Fibroblast of skin of left biceps (primary cell): ENCODE results near the gene PCOLCE2.

Experiments used
- DNase-seq, 2 experiments: peaks; one replicate each; pipeline ENCODE4 v3.0.0-alpha.2; 2013; ENCODE audit warnings: low read depth in 2 of 2

PCOLCE2 gene

GRCh38 chr3:142888481-142889211 is at the start of gene PCOLCE2:
TSS of gene PCOLCE2 (minus strand) at chr3:142889083. CDS start at chr3:142888896, 187 bp downstream.
- no peak for DNase-seq

GRCh38 chr3:142935963-142936362 is 47.1 kb upstream of the PCOLCE2 start:
- DNase-seq = no peak

- DNase-seq = no peak
Observed at GRCh38 chr3:142934887-142935269, 46.0 kb upstream of the PCOLCE2 start.

GRCh38 chr3:142934128-142934886 is 45.4 kb upstream of the PCOLCE2 start:
- no peak for DNase-seq

- no peak for DNase-seq
Observed at GRCh38 chr3:142931222-142931621, 42.3 kb upstream of the PCOLCE2 start.

- no peak for DNase-seq
Observed at GRCh38 chr3:142930463-142930862, 41.6 kb upstream of the PCOLCE2 start.

- no peak for DNase-seq
Observed at GRCh38 chr3:142929890-142930289, 41.0 kb upstream of the PCOLCE2 start.

- DNase-seq = no peak
Observed at GRCh38 chr3:142929109-142929508, 40.2 kb upstream of the PCOLCE2 start.

GRCh38 chr3:142926368-142926944 is 37.6 kb upstream of the PCOLCE2 start:
- no peak for DNase-seq

- DNase-seq = no peak
Observed at GRCh38 chr3:142925140-142925539, 36.3 kb upstream of the PCOLCE2 start.

- DNase-seq = no peak
Observed at GRCh38 chr3:142923694-142924093, 34.8 kb upstream of the PCOLCE2 start.

- DNase-seq = no peak
Observed at GRCh38 chr3:142916605-142917004, 27.7 kb upstream of the PCOLCE2 start.

GRCh38 chr3:142915636-142916035 is 26.8 kb upstream of the PCOLCE2 start:
- no peak for DNase-seq

GRCh38 chr3:142914286-142914811 is 25.5 kb upstream of the PCOLCE2 start:
- no peak for DNase-seq

GRCh38 chr3:142913432-142913831 is 24.5 kb upstream of the PCOLCE2 start:
- no peak for DNase-seq

GRCh38 chr3:142912402-142913172 is 23.7 kb upstream of the PCOLCE2 start:
- no peak for DNase-seq

- DNase-seq = no peak
Observed at GRCh38 chr3:142910280-142910679, 21.4 kb upstream of the PCOLCE2 start.

- DNase-seq = no peak
Observed at GRCh38 chr3:142909282-142909681, 20.4 kb upstream of the PCOLCE2 start.

GRCh38 chr3:142907996-142908395 is 19.1 kb upstream of the PCOLCE2 start:
- DNase-seq = no peak

GRCh38 chr3:142904639-142905436 is 16.0 kb upstream of the PCOLCE2 start:
- no peak for DNase-seq

GRCh38 chr3:142902356-142902755 is 13.5 kb upstream of the PCOLCE2 start:
- DNase-seq = no peak
